Measurements from ENCODE around the gene FERMT2.

FERMT2 gene

DNA sequence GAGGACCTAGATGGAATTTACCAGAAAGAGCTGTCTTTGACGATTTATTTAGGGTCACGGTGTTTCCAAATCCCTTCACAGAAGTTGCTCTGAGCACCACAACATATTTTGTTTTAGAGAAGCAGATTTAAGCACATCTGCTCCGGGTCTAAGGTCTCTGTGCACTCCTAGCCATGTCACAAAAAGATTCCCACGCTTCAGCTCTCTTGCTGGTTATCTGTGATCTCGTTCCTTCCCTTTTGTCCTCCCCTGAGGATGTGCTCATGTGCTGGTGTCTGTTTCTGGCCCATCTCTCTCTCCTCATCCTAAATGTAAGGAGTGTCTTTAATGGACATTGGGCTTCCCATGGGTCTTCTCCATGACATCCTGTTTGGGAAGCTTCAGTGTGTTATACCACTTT lies 105.8 kb downstream of the FERMT2 start:
- Mint-ChIP-seq H3K9me3 (no peaks in the 10 kb centered on the region), H3K27ac (ENCODE audit: low read depth) (no peak overlapping the region), H3K4me3 (no peak overlapping the region), H3K27me3 (peaks cover 8% of the 10 kb centered on the region), H3K4me1 (no peaks in the 10 kb centered on the region), H3K36me3 (ENCODE audit: insufficient read depth) (no peaks in the 10 kb centered on the region)
- DNase-seq (ENCODE audit: low spot score in 2 of 2) (no peak), ATAC-seq (replicated peaks; ENCODE audit: extremely low read depth, poor library complexity, severe bottlenecking) (no peak)

GRCh38 chr14:52844262-52845060 lies 106.4 kb downstream of the FERMT2 start:
- Mint-ChIP-seq H3K36me3 (ENCODE audit: insufficient read depth) (no peaks in the 10 kb centered on the region), H3K9me3 (no peaks in the 10 kb centered on the region), H3K4me3 (no peak overlapping the region), H3K27me3 (peaks cover 8% of the 10 kb centered on the region), H3K4me1 (no peaks in the 10 kb centered on the region), H3K27ac (ENCODE audit: low read depth) (no peak overlapping the region)
- ATAC-seq (replicated peaks; ENCODE audit: extremely low read depth, poor library complexity, severe bottlenecking) (no peak), DNase-seq (ENCODE audit: low spot score in 2 of 2) (no peak)

DNA sequence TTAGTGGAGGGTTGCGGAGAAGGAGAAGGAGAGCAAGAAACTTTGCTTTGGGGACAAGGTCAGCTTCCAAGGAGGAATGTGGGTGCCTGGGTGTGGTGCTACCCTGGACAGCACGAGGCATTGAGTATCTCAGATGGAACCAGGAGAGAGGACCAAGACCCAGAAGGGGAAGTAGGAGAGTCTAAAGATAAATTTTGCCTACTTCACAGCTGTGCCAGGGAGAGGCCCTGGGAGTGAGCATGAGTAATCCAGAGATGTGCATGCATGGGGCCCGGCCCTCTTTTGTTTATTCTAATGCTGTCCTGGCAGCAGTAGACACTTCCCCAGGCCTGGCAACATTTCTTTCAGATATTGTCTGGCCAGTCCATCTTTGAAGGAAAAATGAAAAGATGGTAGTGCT lies 110.0 kb downstream of the FERMT2 start:
- no peaks in the 10 kb centered on the region for H3K9me3 Mint-ChIP-seq
- no peak for ATAC-seq (replicated peaks; ENCODE audit: extremely low read depth, poor library complexity, severe bottlenecking)
- no peak overlapping the region for H3K4me3 Mint-ChIP-seq
- no peaks in the 10 kb centered on the region for H3K4me1 Mint-ChIP-seq
- no peak for DNase-seq (ENCODE audit: low spot score in 2 of 2)
- no peaks in the 10 kb centered on the region for H3K27me3 Mint-ChIP-seq
- H3K27ac Mint-ChIP-seq (ENCODE audit: low read depth) = no peak overlapping the region
- H3K36me3 Mint-ChIP-seq (ENCODE audit: insufficient read depth) = peaks cover 2% of the 10 kb centered on the region

DNA sequence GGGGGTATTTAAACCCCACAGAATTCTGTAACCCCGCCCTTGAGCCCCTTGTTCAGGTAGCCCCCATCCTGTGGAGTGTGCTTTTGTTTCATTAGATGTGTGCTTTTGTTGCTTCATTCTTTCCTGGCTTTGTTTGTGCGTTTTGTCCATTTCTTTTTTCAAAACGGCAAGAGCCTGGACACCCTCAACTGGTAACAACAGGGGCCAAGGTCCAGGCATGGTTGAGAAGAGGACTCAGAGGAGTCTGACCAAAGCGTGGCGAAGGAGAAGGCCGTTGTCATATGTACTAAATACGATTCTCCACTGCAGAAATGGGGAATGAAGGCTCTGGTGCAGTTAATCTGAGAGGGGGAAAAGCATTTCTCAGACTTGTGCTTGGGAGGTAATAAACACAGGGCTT lies 113.4 kb downstream of the FERMT2 start:
- DNase-seq (ENCODE audit: low spot score in 2 of 2) (no peak), ATAC-seq (replicated peaks; ENCODE audit: extremely low read depth, poor library complexity, severe bottlenecking) (no peak)
- Mint-ChIP-seq H3K36me3 (ENCODE audit: insufficient read depth) (peaks cover 2% of the 10 kb centered on the region), H3K27me3 (no peaks in the 10 kb centered on the region), H3K9me3 (no peaks in the 10 kb centered on the region), H3K4me1 (no peaks in the 10 kb centered on the region), H3K4me3 (no peak overlapping the region), H3K27ac (ENCODE audit: low read depth) (no peak overlapping the region)

GRCh38 chr14:52836063-52836462 lies 114.8 kb downstream of the FERMT2 start:
- Mint-ChIP-seq H3K27me3 (no peaks in the 10 kb centered on the region), H3K9me3 (no peaks in the 10 kb centered on the region), H3K4me1 (no peaks in the 10 kb centered on the region), H3K4me3 (no peak overlapping the region), H3K27ac (ENCODE audit: low read depth) (no peak overlapping the region), H3K36me3 (ENCODE audit: insufficient read depth) (peaks cover 2% of the 10 kb centered on the region)
- DNase-seq (ENCODE audit: low spot score in 2 of 2) = no peak
- ATAC-seq (replicated peaks; ENCODE audit: extremely low read depth, poor library complexity, severe bottlenecking) = no peak

DNA sequence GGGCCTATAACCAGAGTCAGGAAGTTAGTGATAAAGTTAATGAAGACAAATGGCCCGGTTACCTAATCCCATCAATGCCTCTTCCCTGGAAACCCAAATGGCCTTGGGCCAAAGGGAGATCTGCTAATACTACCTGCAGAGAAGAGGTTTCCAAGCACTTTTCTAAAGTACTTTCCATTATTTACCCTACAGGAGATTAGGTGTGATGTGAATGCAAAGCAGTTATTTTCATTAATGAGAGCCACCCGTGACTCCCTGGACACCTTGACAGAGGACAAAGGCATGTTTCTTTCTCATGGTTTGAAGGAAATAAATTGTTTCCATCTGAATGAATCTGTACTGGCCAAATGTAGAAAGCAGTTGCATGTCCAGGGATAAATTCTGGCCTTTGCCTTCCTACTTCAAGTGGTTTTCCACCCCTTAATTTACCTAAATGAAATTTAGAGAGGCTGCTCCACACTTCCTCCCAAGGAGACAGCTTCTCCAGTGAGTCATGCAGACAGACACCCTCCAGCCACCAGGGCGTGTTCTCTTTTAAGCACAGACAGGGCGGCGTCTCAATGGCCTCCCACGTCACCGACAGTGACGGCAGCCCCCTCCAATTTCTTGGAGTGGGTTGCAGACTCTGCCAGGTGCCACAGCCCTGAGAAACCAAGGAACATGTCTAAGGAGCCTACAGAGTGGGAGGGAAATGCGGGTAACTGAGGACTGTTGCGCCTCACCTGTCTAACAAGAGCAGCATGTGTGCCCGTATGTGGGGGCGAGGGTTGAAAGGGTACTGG lies 115.5 kb downstream of the FERMT2 start:
- DNase-seq (ENCODE audit: low spot score in 2 of 2) = no peak
- no peak for ATAC-seq (replicated peaks; ENCODE audit: extremely low read depth, poor library complexity, severe bottlenecking)
- Mint-ChIP-seq H3K36me3 (ENCODE audit: insufficient read depth) (peaks cover 2% of the 10 kb centered on the region), H3K9me3 (no peaks in the 10 kb centered on the region), H3K4me3 (no peak overlapping the region), H3K27me3 (no peaks in the 10 kb centered on the region), H3K27ac (ENCODE audit: low read depth) (no peak overlapping the region), H3K4me1 (no peaks in the 10 kb centered on the region)

DNA sequence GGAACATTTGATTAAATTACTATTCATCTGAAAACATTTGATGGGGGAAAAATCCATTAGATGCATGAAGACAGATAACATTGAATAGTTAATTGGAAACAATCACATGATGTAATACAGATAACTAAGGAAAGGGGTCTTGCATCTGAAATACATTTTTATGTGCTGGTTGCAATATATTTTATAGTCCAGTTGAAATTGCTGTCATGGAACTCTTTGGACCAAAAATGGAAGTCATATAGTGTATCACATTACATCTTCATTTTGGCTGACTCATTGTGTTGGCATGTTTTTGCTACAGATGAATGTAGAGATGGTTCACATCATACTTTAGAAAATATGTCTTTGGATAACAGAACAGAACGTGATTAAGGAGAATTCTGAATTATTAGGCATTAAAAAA lies 116.4 kb downstream of the FERMT2 start:
- no peak for DNase-seq (ENCODE audit: low spot score in 2 of 2)
- no peaks in the 10 kb centered on the region for H3K9me3 Mint-ChIP-seq
- no peak overlapping the region for H3K27ac Mint-ChIP-seq (ENCODE audit: low read depth)

DNA sequence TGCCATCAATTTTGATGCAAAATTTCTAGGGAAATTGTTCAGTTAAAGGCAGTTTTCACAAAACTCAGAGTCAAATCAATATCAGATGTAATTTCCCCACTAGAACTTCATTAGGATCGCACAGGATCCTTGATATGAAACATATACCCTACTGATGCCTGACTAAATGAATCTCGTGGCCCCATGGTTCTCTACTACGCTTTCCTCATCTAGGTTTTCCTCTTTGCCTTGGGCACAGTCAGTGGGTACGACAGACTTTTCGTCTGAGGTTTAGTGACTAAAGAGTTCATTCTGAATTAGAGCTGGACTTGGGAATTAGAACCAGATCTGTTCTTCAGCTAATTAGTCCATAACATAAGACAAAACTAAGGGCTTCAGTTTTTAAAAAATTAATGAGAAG lies 117.0 kb downstream of the FERMT2 start:
- Mint-ChIP-seq H3K27ac (ENCODE audit: low read depth) (no peak overlapping the region), H3K27me3 (no peaks in the 10 kb centered on the region), H3K4me1 (no peaks in the 10 kb centered on the region), H3K9me3 (no peaks in the 10 kb centered on the region), H3K4me3 (no peak overlapping the region), H3K36me3 (ENCODE audit: insufficient read depth) (peaks cover 2% of the 10 kb centered on the region)
- no peak for ATAC-seq (replicated peaks; ENCODE audit: extremely low read depth, poor library complexity, severe bottlenecking)
- DNase-seq (ENCODE audit: low spot score in 2 of 2) = no peak

More for the DNA sequence above, 116.4 kb downstream of the FERMT2 start:
- peaks cover 2% of the 10 kb centered on the region for H3K36me3 Mint-ChIP-seq (ENCODE audit: insufficient read depth)
- no peaks in the 10 kb centered on the region for H3K4me1 Mint-ChIP-seq
- no peak overlapping the region for H3K4me3 Mint-ChIP-seq
- H3K27me3 Mint-ChIP-seq = no peaks in the 10 kb centered on the region
- no peak for ATAC-seq (replicated peaks; ENCODE audit: extremely low read depth, poor library complexity, severe bottlenecking)

GRCh38 chr14:52829527-52830185 lies 121.2 kb downstream of the FERMT2 start:
- Mint-ChIP-seq H3K4me3 (no peak overlapping the region), H3K4me1 (no peaks in the 10 kb centered on the region), H3K27ac (ENCODE audit: low read depth) (no peak overlapping the region), H3K9me3 (no peaks in the 10 kb centered on the region), H3K36me3 (ENCODE audit: insufficient read depth) (no peaks in the 10 kb centered on the region), H3K27me3 (no peaks in the 10 kb centered on the region)
- no peak for ATAC-seq (replicated peaks; ENCODE audit: extremely low read depth, poor library complexity, severe bottlenecking)
- no peak for DNase-seq (ENCODE audit: low spot score in 2 of 2)

DNA sequence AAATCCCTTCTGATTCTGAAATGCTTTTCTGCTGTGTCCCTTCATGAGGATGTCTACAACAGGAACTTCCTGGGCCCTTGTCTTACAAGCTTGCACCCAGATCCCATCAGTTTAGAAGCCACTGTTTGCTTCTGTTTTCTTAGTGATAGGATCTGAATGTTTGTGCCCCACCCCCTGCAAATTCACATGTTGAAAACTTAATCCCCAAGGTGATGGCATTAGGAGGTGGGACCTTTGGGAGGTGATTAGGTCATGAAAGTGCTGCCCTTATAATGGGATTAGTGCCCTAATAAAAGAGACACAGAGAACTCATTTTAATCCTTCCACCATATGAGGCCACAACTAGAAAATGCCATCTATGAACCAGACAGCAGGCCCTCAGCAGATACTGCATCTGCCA lies 123.4 kb downstream of the FERMT2 start:
- ATAC-seq (replicated peaks; ENCODE audit: extremely low read depth, poor library complexity, severe bottlenecking) (no peak), DNase-seq (ENCODE audit: low spot score in 2 of 2) (no peak)
- Mint-ChIP-seq H3K27me3 (no peaks in the 10 kb centered on the region), H3K27ac (ENCODE audit: low read depth) (no peak overlapping the region), H3K9me3 (no peaks in the 10 kb centered on the region), H3K36me3 (ENCODE audit: insufficient read depth) (no peaks in the 10 kb centered on the region), H3K4me1 (no peaks in the 10 kb centered on the region), H3K4me3 (no peak overlapping the region)

DNA sequence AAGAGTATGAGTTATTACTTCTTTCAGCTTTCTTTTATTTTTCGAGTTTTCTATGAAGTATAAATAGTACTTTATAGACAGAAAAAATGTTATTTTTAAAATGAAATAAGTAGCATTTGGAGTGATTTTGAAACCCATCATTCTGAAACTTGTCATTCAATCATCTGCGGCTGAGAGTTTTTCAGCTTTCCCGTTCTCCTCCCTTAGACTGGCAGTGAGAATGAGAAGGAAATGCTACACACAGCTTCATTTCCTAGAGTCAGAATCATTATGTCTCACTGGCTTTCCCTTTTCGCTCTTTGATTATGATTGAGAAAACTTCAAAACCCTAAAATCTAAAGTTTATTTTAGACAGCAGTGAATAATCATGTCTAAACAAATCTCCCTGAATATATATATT lies 125.8 kb downstream of the FERMT2 start:
- Mint-ChIP-seq H3K36me3 (ENCODE audit: insufficient read depth) (no peaks in the 10 kb centered on the region), H3K9me3 (no peaks in the 10 kb centered on the region), H3K27me3 (no peaks in the 10 kb centered on the region), H3K4me1 (no peaks in the 10 kb centered on the region), H3K27ac (ENCODE audit: low read depth) (no peak overlapping the region), H3K4me3 (no peak overlapping the region)
- DNase-seq (ENCODE audit: low spot score in 2 of 2) = no peak
- ATAC-seq (replicated peaks; ENCODE audit: extremely low read depth, poor library complexity, severe bottlenecking) = no peak

GRCh38 chr14:52824462-52824861 lies 126.4 kb downstream of the FERMT2 start:
- H3K36me3 Mint-ChIP-seq (ENCODE audit: insufficient read depth) = no peaks in the 10 kb centered on the region

More at GRCh38 chr14:52824462-52824861, 126.4 kb downstream of the FERMT2 start:
- Mint-ChIP-seq H3K9me3 (no peaks in the 10 kb centered on the region), H3K4me3 (no peak overlapping the region), H3K4me1 (no peaks in the 10 kb centered on the region), H3K27me3 (no peaks in the 10 kb centered on the region), H3K27ac (ENCODE audit: low read depth) (no peak overlapping the region)
- no peak for ATAC-seq (replicated peaks; ENCODE audit: extremely low read depth, poor library complexity, severe bottlenecking)
- DNase-seq (ENCODE audit: low spot score in 2 of 2) = no peak

Measured in central memory CD8-positive, alpha-beta T cell (primary cell).